Naive thymus-derived CD4-positive, alpha-beta T cell (primary cell): ENCODE results near the gene MYL10. TPM values are rescaled to one million over a fixed set of nuclear protein-coding genes. Genes with fewer than 3 reads are reported as not detected.
A peak's percentile ranks its signal among the peaks of the same experiment; 100 is the strongest.

Experiments
- ATAC-seq: fragments of 150-1000 bp; cut with Tn5 transposase; 2 replicates; pipeline ENCODE4 v1.10.0; 2021; ENCODE audit warnings: mild to moderate bottlenecking, moderate library complexity
- CTCF ChIA-PET: fragments of 350-600 bp; sonication (Branson Sonifier 250); formaldehyde crosslinking; loops from one replicate; lab custom pipeline; 2021; ENCODE audit warnings: antibody characterized with exemption; lab: Charles Lee
- POLR2A ChIA-PET: fragments of 350-600 bp; sonication (Branson Sonifier 250); formaldehyde crosslinking; loops from one replicate; lab custom pipeline; 2021; ENCODE audit warnings: antibody characterized with exemption, inconsistent platforms; lab: Charles Lee
- DNase-seq, 9 donors: peaks; one replicate each; pipeline versions ENCODE4 v3.0.0 to v3.0.0-alpha.2; 2020 to 2022; ENCODE audit warnings: mixed read lengths in 1 of 9
- H3K27ac ChIP-seq: one replicate; pipeline ENCODE4 v1.7.0; 2013; ENCODE audit warnings: mild to moderate bottlenecking, low read depth, low read length, moderate library complexity
- H3K27me3 ChIP-seq, 2 donors: one replicate each; pipeline ENCODE4 v1.7.0; 2013; ENCODE audit warnings: low read length in 2 of 2, mild to moderate bottlenecking in 2 of 2, moderate library complexity in 2 of 2; ENCODE audit not compliant: control insufficient read depth in 2 of 2, insufficient read depth in 2 of 2
- H3K36me3 ChIP-seq, 3 experiments: 1 replicate in 2 of 3; 2 replicates in 1 of 3; pipeline ENCODE4 v1.7.0; 2013; ENCODE audit warnings: low read length in 3 of 3, mild to moderate bottlenecking in 3 of 3, moderate library complexity in 1 of 3; ENCODE audit not compliant: insufficient read depth in 3 of 3, control insufficient read depth in 2 of 3
- H3K4me1 ChIP-seq, 2 donors: one replicate each; pipeline ENCODE4 v1.7.0; 2013; ENCODE audit warnings: low read length in 2 of 2, mild to moderate bottlenecking in 2 of 2, moderate library complexity in 1 of 2; ENCODE audit not compliant: control insufficient read depth in 2 of 2, insufficient read depth in 2 of 2
- H3K4me3 ChIP-seq: 2 replicates; pipeline ENCODE4 v1.7.0; 2013; ENCODE audit warnings: mild to moderate bottlenecking, low read length
- H3K9me3 ChIP-seq, 3 experiments: 1 replicate in 2 of 3; 2 replicates in 1 of 3; pipeline ENCODE4 v1.7.0; 2013; ENCODE audit warnings: low read length in 3 of 3; ENCODE audit not compliant: control insufficient read depth in 2 of 3
- H3K27ac Mint-ChIP-seq, 9 donors: one replicate each; pipeline ENCODE4 v1.8.0; 2020 to 2022; ENCODE audit warnings: mixed read lengths in 9 of 9, mild to moderate bottlenecking in 8 of 9, moderate library complexity in 5 of 9, inconsistent platforms in 2 of 9
- H3K27me3 Mint-ChIP-seq, 5 donors: one replicate each; pipeline ENCODE4 v1.8.0; 2021 to 2022; ENCODE audit warnings: mixed read lengths in 5 of 5, mild to moderate bottlenecking in 1 of 5
- H3K36me3 Mint-ChIP-seq, 5 donors: one replicate each; pipeline ENCODE4 v1.8.0; 2020 to 2022; ENCODE audit warnings: mixed read lengths in 5 of 5, mild to moderate bottlenecking in 3 of 5, inconsistent platforms in 1 of 5
- H3K4me1 Mint-ChIP-seq, 7 donors: one replicate each; pipeline ENCODE4 v1.8.0; 2020 to 2022; ENCODE audit warnings: mixed read lengths in 7 of 7, mild to moderate bottlenecking in 3 of 7, inconsistent platforms in 1 of 7
- H3K4me3 Mint-ChIP-seq, 10 donors: one replicate each; pipeline ENCODE4 v1.8.0; 2020 to 2022; ENCODE audit warnings: mild to moderate bottlenecking in 10 of 10, mixed read lengths in 10 of 10, moderate library complexity in 6 of 10, inconsistent platforms in 2 of 10
- H3K9me3 Mint-ChIP-seq, 11 donors: one replicate each; pipeline ENCODE4 v1.8.0; 2020 to 2022; ENCODE audit warnings: mixed read lengths in 11 of 11, mild to moderate bottlenecking in 4 of 11, inconsistent platforms in 1 of 11, moderate library complexity in 1 of 11
- intact Hi-C, 2 donors: fragments of 100-400 bp; cut with micrococcal nuclease; formaldehyde crosslinking; loops; one replicate each; pipeline ENCODE4 v1.15.1; 2023
- polyA plus RNA-seq, 2 donors: library from polyadenylated mRNA; unstranded; fragments of 300-500 nt; fragmentation: Illumina TruSeq; gene quantifications; one replicate each; pipeline ENCODE4 v1.2.3, GENCODE V29; 2021
- total RNA-seq, 6 experiments: library from RNA in 5 of 6; stranded (reverse) in 5 of 6; gene quantifications; 1 replicate in 5 of 6; 2 replicates in 1 of 6; pipeline ENCODE4 v1.2.3 and lab custom pipeline; 2021 to 2026

Gene MYL10
- total and polyA plus RNA-seq, 7 experiments from 2014 or later: not detected

DNA sequence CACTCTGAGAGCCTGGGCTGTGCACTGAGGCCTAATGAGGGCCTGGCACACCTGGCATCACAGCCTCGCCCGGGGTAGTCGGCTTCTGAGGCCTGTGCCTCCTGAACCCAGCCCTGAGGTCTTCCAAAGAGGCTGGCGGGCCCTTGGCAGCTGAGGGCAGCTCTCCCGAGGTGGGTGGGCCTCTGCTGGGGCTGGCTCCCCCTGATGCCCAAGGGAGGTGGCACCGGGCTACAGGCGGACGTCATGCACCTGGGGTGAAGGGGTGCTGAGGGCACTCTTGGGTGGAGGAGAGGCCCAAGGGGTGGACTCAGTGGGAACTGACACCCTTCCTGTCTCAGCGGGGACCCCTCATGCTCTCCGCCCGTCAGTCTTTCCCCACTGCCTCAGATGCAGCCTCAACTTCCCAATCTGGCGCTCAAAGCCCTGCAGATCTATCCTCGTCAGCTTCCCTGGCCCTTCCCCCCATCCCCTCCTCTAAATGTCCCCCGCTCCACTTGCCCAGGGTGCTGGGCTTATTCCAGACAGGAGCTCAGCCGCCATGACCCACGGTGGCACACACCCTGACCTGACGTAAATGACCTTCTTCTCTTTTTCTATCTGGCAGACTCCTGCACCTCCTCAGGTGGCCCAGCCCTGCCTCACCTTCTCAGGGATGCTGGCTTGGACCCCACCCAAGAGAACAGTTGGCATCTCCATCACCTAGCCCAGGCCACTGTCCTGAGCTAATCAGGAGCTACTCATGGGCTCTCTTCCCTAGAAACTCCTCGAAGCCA lies 38.2 kb downstream of the MYL10 start:
- H3K4me1 ChIP-seq: no peaks in the 10 kb centered on the region
- no peak overlapping the region for H3K27ac Mint-ChIP-seq
- no peaks in the 10 kb centered on the region for H3K36me3 Mint-ChIP-seq
- no peaks in the 10 kb centered on the region for H3K27me3 ChIP-seq
- peaks cover 0 to 2% (median 0%) of the 10 kb centered on the region in 5 donors for H3K27me3 Mint-ChIP-seq
- H3K9me3 ChIP-seq: no peaks in the 10 kb centered on the region
- ChIA-PET POLR2A (no interaction called here), CTCF (no interaction called here)
- intact Hi-C loops: no loop called here
- H3K36me3 ChIP-seq: no peaks in the 10 kb centered on the region
- H3K9me3 Mint-ChIP-seq: no peaks in the 10 kb centered on the region
- H3K27ac ChIP-seq: no peak overlapping the region
- DNase-seq (no peak), ATAC-seq (no peak)
- no peak overlapping the region for H3K4me3 ChIP-seq
- H3K4me3 Mint-ChIP-seq: no peak overlapping the region
- H3K4me1 Mint-ChIP-seq: peaks cover 0 to 6% (median 0%) of the 10 kb centered on the region in 7 donors

GRCh38 chr7:101589976-101590662 lies 39.0 kb downstream of the MYL10 start:
- no peak overlapping the region for H3K27ac Mint-ChIP-seq
- ATAC-seq: no peak
- ChIA-PET POLR2A (no interaction called here), CTCF (no interaction called here)
- H3K4me1 ChIP-seq: no peaks in the 10 kb centered on the region
- H3K4me3 Mint-ChIP-seq: no peak overlapping the region
- no peaks in the 10 kb centered on the region for H3K9me3 ChIP-seq
- intact Hi-C loops: no loop called here
- H3K4me3 ChIP-seq: no peak overlapping the region
- peaks cover 0 to 6% (median 0%) of the 10 kb centered on the region in 7 donors for H3K4me1 Mint-ChIP-seq
- H3K27me3 ChIP-seq: no peaks in the 10 kb centered on the region
- H3K27me3 Mint-ChIP-seq: no peaks in the 10 kb centered on the region
- H3K9me3 Mint-ChIP-seq: no peaks in the 10 kb centered on the region
- H3K36me3 ChIP-seq: no peaks in the 10 kb centered on the region
- no peak for DNase-seq
- no peaks in the 10 kb centered on the region for H3K36me3 Mint-ChIP-seq
- H3K27ac ChIP-seq: no peak overlapping the region

DNA sequence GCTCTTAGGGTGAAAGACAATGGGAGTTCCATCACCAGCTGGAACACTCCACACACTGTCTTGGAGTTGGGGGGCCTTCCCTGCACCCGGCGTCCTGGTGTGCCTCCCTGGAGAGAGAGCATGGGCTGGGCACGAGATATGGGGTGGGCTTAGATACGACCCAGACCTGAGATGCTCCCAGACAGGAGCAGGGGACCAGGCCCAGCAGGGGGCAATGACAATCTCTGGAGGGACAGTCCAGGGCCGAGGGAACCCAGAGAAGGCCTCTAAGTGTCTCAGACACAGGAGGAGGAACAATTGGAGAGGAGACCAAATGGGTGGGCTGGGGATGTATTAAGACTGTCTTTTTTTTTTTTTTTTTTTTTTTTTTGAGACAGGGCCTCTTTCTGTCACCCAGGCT lies 40.0 kb downstream of the MYL10 start:
- Histone ChIP-seq H3K9me3 (no peaks in the 10 kb centered on the region), H3K36me3 (no peaks in the 10 kb centered on the region), H3K4me3 (no peak overlapping the region), H3K4me1 (no peaks in the 10 kb centered on the region), H3K27me3 (no peaks in the 10 kb centered on the region), H3K27ac (no peak overlapping the region)
- ChIA-PET POLR2A (interaction anchor here (0.7 kb wide), 1 partner anchor 357 kb away, joined by 5 read pairs; no protein-coding TSS in a partner anchor), CTCF (no interaction called here)
- no peak overlapping the region for H3K27ac Mint-ChIP-seq
- no peaks in the 10 kb centered on the region for H3K9me3 Mint-ChIP-seq
- no peak overlapping the region for H3K4me3 Mint-ChIP-seq
- no peaks in the 10 kb centered on the region for H3K36me3 Mint-ChIP-seq
- ATAC-seq (no peak), DNase-seq (no peak)
- H3K27me3 Mint-ChIP-seq: no peaks in the 10 kb centered on the region
- intact Hi-C loops: no loop called here
- H3K4me1 Mint-ChIP-seq: peaks cover 0 to 6% (median 0%) of the 10 kb centered on the region in 7 donors

- no peak overlapping the region for H3K4me3 Mint-ChIP-seq
- peak overlapping the region in 1 of 9 donors; percentile 3 for H3K27ac Mint-ChIP-seq
- no peak for DNase-seq
Observed at GRCh38 chr7:101588131-101588935, 40.8 kb downstream of the MYL10 start.

DNA sequence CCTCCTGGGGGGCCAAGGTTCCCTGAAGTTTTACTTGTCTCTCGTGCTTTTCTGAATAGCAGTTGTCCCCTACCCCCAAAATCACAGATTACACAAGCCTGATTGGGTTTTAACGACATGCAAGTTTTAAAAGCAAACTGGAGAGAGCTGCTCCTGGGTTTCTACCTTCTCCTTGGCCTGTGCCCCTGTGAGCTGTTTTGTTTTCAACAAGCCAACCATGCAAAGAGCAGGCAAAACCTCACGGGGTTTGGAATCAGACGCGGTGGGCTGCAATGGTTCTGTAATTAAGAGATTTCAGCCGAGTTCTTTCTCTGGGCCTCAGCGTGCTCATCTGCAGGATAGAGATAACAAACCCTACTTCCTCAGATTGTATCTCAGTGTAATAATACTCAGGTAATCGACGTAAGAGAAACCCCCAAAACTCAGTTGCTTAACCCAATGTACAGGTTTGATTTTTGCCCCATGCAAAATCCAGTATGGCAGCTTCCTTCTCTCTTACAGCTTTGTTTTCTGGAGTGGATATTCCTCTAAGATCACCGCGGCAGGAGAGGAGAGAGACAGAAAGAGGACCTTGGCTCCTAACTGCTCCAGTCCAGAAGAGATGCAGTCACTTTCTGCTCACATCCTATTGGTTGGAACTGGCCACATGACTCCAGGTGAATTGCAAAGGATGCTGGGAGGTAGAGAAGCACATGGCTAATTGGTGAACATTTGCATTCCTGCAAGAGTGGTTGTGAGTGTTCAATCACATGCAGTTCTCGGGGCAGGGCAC lies 42.0 kb downstream of the MYL10 start:
- Mint-ChIP-seq H3K36me3 (no peaks in the 10 kb centered on the region), H3K27ac (no peak overlapping the region), H3K27me3 (peaks cover 0 to under 1% (median 0%) of the 10 kb centered on the region in 5 donors), H3K4me1 (peaks cover 0 to 6% (median 0%) of the 10 kb centered on the region in 7 donors), H3K9me3 (peaks cover 0 to 7% (median 0%) of the 10 kb centered on the region in 11 donors), H3K4me3 (no peak overlapping the region)
- Histone ChIP-seq H3K4me3 (no peak overlapping the region), H3K27ac (no peak overlapping the region), H3K36me3 (no peaks in the 10 kb centered on the region), H3K27me3 (no peaks in the 10 kb centered on the region), H3K9me3 (no peaks in the 10 kb centered on the region), H3K4me1 (no peaks in the 10 kb centered on the region)
- no peak for DNase-seq
- CTCF ChIA-PET: interaction anchor here (0.7 kb wide), 1 partner anchor 504 kb away, joined by 3 read pairs; no protein-coding TSS in a partner anchor
- ATAC-seq: no peak
- POLR2A ChIA-PET: no interaction called here
- intact Hi-C loops: no loop called here

More at GRCh38 chr7:101588131-101588935, 40.8 kb downstream of the MYL10 start:
- Histone ChIP-seq H3K4me3 (no peak overlapping the region), H3K27me3 (no peaks in the 10 kb centered on the region), H3K36me3 (no peaks in the 10 kb centered on the region), H3K9me3 (no peaks in the 10 kb centered on the region), H3K27ac (no peak overlapping the region), H3K4me1 (no peaks in the 10 kb centered on the region)
- H3K4me1 Mint-ChIP-seq: peaks cover 0 to 6% (median 0%) of the 10 kb centered on the region in 7 donors
- no peaks in the 10 kb centered on the region for H3K36me3 Mint-ChIP-seq
- intact Hi-C loops: no loop called here
- CTCF ChIA-PET: no interaction called here
- POLR2A ChIA-PET: no interaction called here
- ATAC-seq: no peak
- no peaks in the 10 kb centered on the region for H3K27me3 Mint-ChIP-seq
- peaks cover 0 to 2% (median 0%) of the 10 kb centered on the region in 11 donors for H3K9me3 Mint-ChIP-seq
